Stimulated activated CD8-positive, alpha-beta memory T cell treated with anti-CD3 and anti-CD28 coated beads, Interleukin-15, amount 100 ng/mL, for 1 hour (primary cell): ENCODE measurements around the gene KRR1.
"Not testable (repeated sequence)": the region's sequence is repeated elsewhere in the genome, so short reads cannot be mapped to it uniquely, and the experiment has no call there.

Experiments
- DNase-seq: peaks from one replicate; pipeline ENCODE4 v3.0.0-alpha.2; 2020; ENCODE audit warnings: low read depth

KRR1 gene

GRCh38 chr12:75476071-75476470 lies 35.3 kb downstream of the KRR1 start:
- no peak for DNase-seq

GRCh38 chr12:75474116-75474515 lies 37.3 kb downstream of the KRR1 start:
- no peak for DNase-seq

GRCh38 chr12:75471902-75472890 lies 39.2 kb downstream of the KRR1 start:
- DNase-seq = no peak

- DNase-seq = no peak
These were observed 51.2 kb downstream of the KRR1 start for GRCh38 chr12:75460204-75460603.

GRCh38 chr12:75459755-75460154 lies 51.7 kb downstream of the KRR1 start:
- DNase-seq = no peak

GRCh38 chr12:75457866-75458265 lies 53.5 kb downstream of the KRR1 start:
- DNase-seq = not testable (repeated sequence)

GRCh38 chr12:75457191-75457590 lies 54.2 kb downstream of the KRR1 start:
- DNase-seq = no peak

GRCh38 chr12:75455839-75456238 lies 55.6 kb downstream of the KRR1 start:
- DNase-seq = no peak

- DNase-seq = no peak
These were observed 58.6 kb downstream of the KRR1 start for GRCh38 chr12:75452675-75453330.

GRCh38 chr12:75447691-75448393 lies 63.6 kb downstream of the KRR1 start:
- DNase-seq = no peak

- no peak for DNase-seq
These were observed 64.6 kb downstream of the KRR1 start for GRCh38 chr12:75446857-75447256.

- not testable (repeated sequence) for DNase-seq
These were observed 66.3 kb downstream of the KRR1 start for GRCh38 chr12:75445137-75445507.

- DNase-seq = no peak
These were observed 66.8 kb downstream of the KRR1 start for GRCh38 chr12:75444429-75445136.

GRCh38 chr12:75443709-75444108 lies 67.7 kb downstream of the KRR1 start:
- DNase-seq = no peak

- DNase-seq = not testable (repeated sequence)
These were observed 69.0 kb downstream of the KRR1 start for GRCh38 chr12:75442454-75442853.

GRCh38 chr12:75441687-75442449 lies 69.5 kb downstream of the KRR1 start:
- not testable (repeated sequence) for DNase-seq
